Trophoblast cell (in vitro differentiated cells and primary cell): ENCODE data around the gene CYTH4.

Experiments used
- DNase-seq, 2 donors: peaks; one replicate each; pipeline ENCODE4 v3.0.0-alpha.2; 2016
- H2AFZ ChIP-seq: 2 replicates; pipeline ENCODE4 v1.6.1; 2013; ENCODE audit warnings: low read length, moderate library complexity, mild to moderate bottlenecking; ENCODE audit not compliant: insufficient read depth, poor library complexity
- H2AK5ac ChIP-seq: 2 replicates; pipeline ENCODE4 v1.6.1; 2013; ENCODE audit warnings: mild to moderate bottlenecking, low read length
- H2BK120ac ChIP-seq: 2 replicates; pipeline ENCODE4 v1.6.1; 2013; ENCODE audit warnings: low read length, mild to moderate bottlenecking, moderate library complexity; ENCODE audit not compliant: insufficient read depth, poor library complexity
- H2BK12ac ChIP-seq: 2 replicates; pipeline ENCODE4 v1.6.1; 2013; ENCODE audit warnings: mild to moderate bottlenecking, low read length, moderate library complexity
- H2BK5ac ChIP-seq: 2 replicates; pipeline ENCODE4 v1.6.1; 2013; ENCODE audit warnings: low read length, low read depth, moderate library complexity, mild to moderate bottlenecking; ENCODE audit not compliant: poor library complexity
- H3K14ac ChIP-seq: 2 replicates; pipeline ENCODE4 v1.6.1; 2013; ENCODE audit warnings: mild to moderate bottlenecking, low read length
- H3K18ac ChIP-seq: 2 replicates; pipeline ENCODE4 v1.6.1; 2013; ENCODE audit warnings: mild to moderate bottlenecking, low read length
- H3K23ac ChIP-seq: 2 replicates; pipeline ENCODE4 v1.6.1; 2013; ENCODE audit warnings: low read length
- H3K27ac ChIP-seq: 2 replicates; pipeline ENCODE4 v1.5.1; 2013; ENCODE audit warnings: low read depth, mild to moderate bottlenecking, inconsistent platforms, low read length, moderate library complexity
- H3K27me3 ChIP-seq: 2 replicates; pipeline ENCODE4 v1.6.1; 2013; ENCODE audit warnings: inconsistent platforms, mild to moderate bottlenecking, low read length, moderate library complexity; ENCODE audit not compliant: insufficient read depth
- H3K36me3 ChIP-seq, 2 experiments: 1 replicate in 1 of 2; 2 replicates in 1 of 2; pipeline ENCODE4 v1.6.1; 2013; ENCODE audit warnings: low read length in 2 of 2, mild to moderate bottlenecking in 2 of 2, moderate library complexity in 1 of 2; ENCODE audit not compliant: insufficient read depth in 2 of 2, control insufficient read depth in 1 of 2
- H3K4ac ChIP-seq: 2 replicates; pipeline ENCODE4 v1.6.1; 2013; ENCODE audit warnings: low read depth, mild to moderate bottlenecking, low read length, moderate library complexity
- H3K4me1 ChIP-seq, 2 experiments: 1 replicate in 1 of 2; 2 replicates in 1 of 2; pipeline ENCODE4 v1.6.1; 2013; ENCODE audit warnings: low read length in 2 of 2, mild to moderate bottlenecking in 2 of 2, moderate library complexity in 1 of 2; ENCODE audit not compliant: insufficient read depth in 2 of 2, control insufficient read depth in 1 of 2
- H3K4me2 ChIP-seq: 2 replicates; pipeline ENCODE4 v1.6.1; 2013; ENCODE audit warnings: inconsistent platforms, mild to moderate bottlenecking, low read length, moderate library complexity
- H3K4me3 ChIP-seq: 2 replicates; pipeline ENCODE4 v1.5.1; 2013; ENCODE audit warnings: mild to moderate bottlenecking, low read depth, low read length, inconsistent platforms
- H3K79me1 ChIP-seq: one replicate; pipeline ENCODE4 v1.6.1; 2013; ENCODE audit warnings: low read length
- H3K79me2 ChIP-seq: 2 replicates; pipeline ENCODE4 v1.6.1; 2013; ENCODE audit warnings: low read length, mild to moderate bottlenecking; ENCODE audit not compliant: control insufficient read depth, insufficient read depth, poor library complexity
- H3K9ac ChIP-seq: 2 replicates; pipeline ENCODE4 v1.6.1; 2013; ENCODE audit warnings: mild to moderate bottlenecking, low read length
- H3K9me3 ChIP-seq: 2 replicates; pipeline ENCODE4 v1.6.1; 2013; ENCODE audit warnings: low read depth, mild to moderate bottlenecking, control low read depth, inconsistent platforms, low read length; ENCODE audit not compliant: insufficient read depth
- H4K12ac ChIP-seq: 2 replicates; pipeline ENCODE4 v1.6.1; 2013; ENCODE audit warnings: low read depth, mild to moderate bottlenecking, low read length, moderate library complexity
- H4K8ac ChIP-seq: 2 replicates; pipeline ENCODE4 v1.6.1; 2013; ENCODE audit warnings: low read depth, mild to moderate bottlenecking, low read length, moderate library complexity
- H4K91ac ChIP-seq: one replicate; pipeline ENCODE4 v1.6.1; 2013; ENCODE audit warnings: low read depth, mild to moderate bottlenecking, low read length, moderate library complexity
- WGBS: extraction: QIAGEN DNeasy Blood & Tissue Kit; methylation state at CpG from one replicate; pipeline ENCODE4 v1.1.7; 2013; ENCODE audit warnings: missing lambda C conversion rate; ENCODE audit not compliant: insufficient read length, insufficient coverage; ENCODE audit errors: extremely low coverage; 5-methylcytosine and 5-hydroxymethylcytosine counted together

Gene CYTH4

DNA sequence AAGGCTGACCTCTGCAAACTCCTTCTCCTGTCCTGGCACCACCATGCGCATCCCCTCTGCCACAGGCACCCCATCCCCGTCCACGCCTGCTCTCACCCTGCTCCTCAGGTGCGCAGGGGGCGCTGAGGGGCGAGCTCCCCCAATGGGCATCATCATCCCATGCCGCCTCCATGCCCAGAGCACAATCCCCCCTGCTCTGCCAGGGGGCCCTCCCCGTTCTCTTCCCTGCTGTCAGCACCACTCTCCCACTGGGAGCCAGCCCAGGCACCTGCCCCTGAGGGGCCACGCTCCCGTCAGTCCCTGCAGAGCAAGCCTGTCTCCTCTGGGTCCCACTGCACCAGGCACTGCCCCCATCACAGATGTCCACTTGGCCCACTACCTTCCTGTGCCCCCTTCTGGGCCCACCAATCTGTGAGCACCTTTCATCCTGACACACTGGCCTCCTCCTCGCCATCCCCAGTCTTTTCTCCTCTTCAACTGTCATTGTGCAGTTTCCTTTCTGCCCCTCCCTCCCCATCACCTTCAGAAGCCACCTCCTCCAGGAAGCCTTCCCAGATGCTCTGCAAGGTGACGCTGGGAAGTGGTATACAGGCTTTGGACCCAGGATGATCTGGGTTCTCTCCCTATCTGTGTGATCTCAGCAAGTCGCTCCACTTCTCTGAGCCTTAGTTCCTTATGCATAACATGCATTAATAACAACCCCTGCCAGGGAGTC lies 62.6 kb downstream of the CYTH4 start:
- Histone ChIP-seq H2AK5ac (no peak overlapping the region), H3K18ac (no peak overlapping the region), H3K79me1 (no peaks in the 10 kb centered on the region), H3K14ac (no peak overlapping the region), H2BK120ac (no peak overlapping the region), H4K12ac (no peak overlapping the region), H3K27ac (no peak overlapping the region), H3K4me1 (no peaks in the 10 kb centered on the region), H3K79me2 (no peaks in the 10 kb centered on the region), H4K8ac (no peak overlapping the region), H3K4me3 (no peak overlapping the region), H2AFZ (no peak overlapping the region), H3K9ac (no peak overlapping the region), H4K91ac (no peak overlapping the region), H3K27me3 (no peaks in the 10 kb centered on the region), H3K4ac (no peak overlapping the region), H3K36me3 (no peaks in the 10 kb centered on the region), H2BK5ac (no peak overlapping the region), H3K4me2 (no peak overlapping the region), H3K9me3 (peaks cover 2% of the 10 kb centered on the region), H3K23ac (no peak overlapping the region), H2BK12ac (no peak overlapping the region)
- DNase-seq: no peak
- WGBS: no CpG with 5 or more reads among the region's 13 CpGs

DNA sequence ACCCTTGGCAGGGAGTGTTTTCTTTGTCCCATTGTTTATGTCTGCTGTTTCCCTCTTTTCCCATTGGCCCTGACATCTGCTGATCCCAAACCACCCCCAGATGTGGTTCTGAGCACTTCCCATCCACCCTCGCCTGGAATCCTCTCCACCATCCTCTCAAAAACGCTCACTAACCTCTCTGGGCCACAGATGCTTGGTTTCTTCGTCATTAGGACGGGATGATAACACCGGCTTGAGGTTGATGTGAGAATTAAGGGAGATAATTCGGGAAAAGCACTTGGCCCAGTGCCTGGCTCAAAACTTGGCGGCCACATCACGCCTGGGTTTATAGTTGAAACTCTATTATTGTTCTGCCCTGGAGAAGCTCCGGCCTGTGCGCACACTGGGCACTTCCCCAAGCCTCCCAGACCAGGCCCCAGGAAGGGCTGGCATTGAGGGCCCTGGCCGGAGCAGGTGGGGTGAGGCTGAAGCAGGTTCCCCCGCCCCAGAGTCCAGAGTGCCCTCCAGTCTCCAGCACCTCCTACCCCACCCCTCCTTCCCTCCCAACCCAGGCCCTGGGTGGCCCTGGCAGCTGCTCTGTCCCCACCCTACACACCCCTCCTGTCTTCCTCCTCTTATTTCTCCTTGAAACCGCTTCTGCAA lies 63.7 kb downstream of the CYTH4 start:
- no peak overlapping the region for H3K4me2 ChIP-seq
- H2AFZ ChIP-seq: no peak overlapping the region
- H3K14ac ChIP-seq: no peak overlapping the region
- no peak for DNase-seq
- no peak overlapping the region for H2BK120ac ChIP-seq
- no peaks in the 10 kb centered on the region for H3K36me3 ChIP-seq
- no peak overlapping the region for H3K18ac ChIP-seq
- no peaks in the 10 kb centered on the region for H3K4me1 ChIP-seq
- H2BK12ac ChIP-seq: no peak overlapping the region
- no peak overlapping the region for H4K12ac ChIP-seq
- no peak overlapping the region for H4K91ac ChIP-seq
- H4K8ac ChIP-seq: no peak overlapping the region
- H3K4me3 ChIP-seq: no peak overlapping the region
- no peak overlapping the region for H3K9ac ChIP-seq
- no peak overlapping the region for H3K27ac ChIP-seq
- no peak overlapping the region for H3K23ac ChIP-seq
- no peak overlapping the region for H3K4ac ChIP-seq
- H2AK5ac ChIP-seq: no peak overlapping the region
- H3K79me2 ChIP-seq: no peaks in the 10 kb centered on the region
- WGBS: no CpG with 5 or more reads among the region's 13 CpGs
- no peak overlapping the region for H2BK5ac ChIP-seq
- H3K9me3 ChIP-seq: peaks cover 2% of the 10 kb centered on the region
- H3K79me1 ChIP-seq: no peaks in the 10 kb centered on the region
- no peaks in the 10 kb centered on the region for H3K27me3 ChIP-seq

DNA sequence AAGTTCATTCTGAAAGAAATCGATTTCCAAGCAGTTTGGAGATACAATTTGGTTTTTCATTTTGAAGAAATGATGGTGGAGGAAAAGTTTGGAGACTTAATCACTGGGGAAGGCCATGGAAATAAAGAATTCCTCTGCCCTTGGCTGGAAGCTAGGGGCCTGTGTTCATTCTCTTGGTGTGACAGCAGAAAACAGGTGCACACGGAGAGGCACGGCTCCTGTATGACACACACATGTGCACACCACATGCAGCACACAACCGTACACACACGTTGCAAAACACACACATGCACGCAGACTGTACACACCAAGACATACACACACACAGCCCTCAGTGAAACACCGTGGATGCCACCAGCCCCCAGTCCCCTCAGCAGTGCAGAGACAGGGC lies 64.2 kb downstream of the CYTH4 start:
- H3K14ac ChIP-seq: no peak overlapping the region
- no peak overlapping the region for H3K9ac ChIP-seq
- H2AK5ac ChIP-seq: no peak overlapping the region
- H3K9me3 ChIP-seq: peaks cover 2% of the 10 kb centered on the region
- no CpG with 5 or more reads among the region's 7 CpGs for WGBS
- H3K4me3 ChIP-seq: peak overlapping the region; percentile 20
- H3K4me1 ChIP-seq: no peaks in the 10 kb centered on the region
- no peak overlapping the region for H4K12ac ChIP-seq
- H3K4ac ChIP-seq: no peak overlapping the region
- H3K36me3 ChIP-seq: no peaks in the 10 kb centered on the region
- H2AFZ ChIP-seq: no peak overlapping the region
- H3K23ac ChIP-seq: no peak overlapping the region
- H2BK120ac ChIP-seq: no peak overlapping the region
- H4K91ac ChIP-seq: no peak overlapping the region
- no peak overlapping the region for H4K8ac ChIP-seq
- no peak overlapping the region for H3K27ac ChIP-seq
- H2BK12ac ChIP-seq: no peak overlapping the region
- no peak overlapping the region for H3K18ac ChIP-seq
- no peak overlapping the region for H3K4me2 ChIP-seq
- no peaks in the 10 kb centered on the region for H3K79me1 ChIP-seq
- no peak overlapping the region for H2BK5ac ChIP-seq
- no peaks in the 10 kb centered on the region for H3K79me2 ChIP-seq
- H3K27me3 ChIP-seq: no peaks in the 10 kb centered on the region
- DNase-seq: no peak

DNA sequence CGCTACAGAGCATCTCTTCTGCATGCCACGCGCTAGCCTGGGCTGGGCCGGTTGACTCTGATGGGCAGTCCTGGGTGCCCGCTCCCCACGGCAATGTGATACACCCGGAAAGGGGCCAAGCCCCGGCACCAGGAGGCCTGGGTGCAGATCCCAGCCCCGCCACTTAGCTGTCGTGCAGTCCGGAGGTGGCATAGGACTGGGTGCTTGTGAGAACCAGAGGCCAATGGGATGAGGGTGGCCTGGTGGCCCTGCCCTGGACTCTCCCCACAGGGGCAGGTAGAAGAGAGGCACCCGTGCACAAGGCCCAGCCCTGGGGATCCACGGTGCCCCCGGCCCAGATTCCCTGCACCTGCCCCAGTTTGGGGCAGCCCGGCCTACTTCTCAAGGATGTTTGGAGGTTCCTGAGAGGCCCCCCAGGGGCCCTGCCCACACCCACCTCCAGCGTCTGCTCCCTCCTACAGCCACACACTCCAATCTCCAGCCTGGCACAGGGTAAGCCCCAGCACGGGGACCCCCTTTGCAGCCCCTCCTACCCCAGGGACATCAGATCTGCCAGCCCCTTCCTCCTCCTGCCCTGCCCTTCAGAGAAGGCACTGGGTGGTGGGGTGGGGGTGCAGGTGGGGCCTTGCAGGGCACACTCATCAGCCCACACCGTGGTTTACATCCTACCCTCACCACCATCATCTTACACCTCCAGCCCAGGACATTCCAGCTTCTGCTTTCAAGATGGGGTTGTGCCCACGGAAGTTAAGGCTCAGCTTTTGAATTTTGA lies 66.9 kb downstream of the CYTH4 start:
- Histone ChIP-seq H3K27ac (no peak overlapping the region), H3K18ac (no peak overlapping the region), H3K23ac (no peak overlapping the region), H4K91ac (no peak overlapping the region), H3K27me3 (no peaks in the 10 kb centered on the region), H4K12ac (no peak overlapping the region), H3K4me3 (no peak overlapping the region), H3K4ac (no peak overlapping the region), H3K9me3 (peaks cover 2% of the 10 kb centered on the region), H4K8ac (no peak overlapping the region), H3K4me2 (no peak overlapping the region), H2BK12ac (no peak overlapping the region), H3K14ac (no peak overlapping the region), H2AFZ (no peak overlapping the region), H2BK5ac (no peak overlapping the region), H2AK5ac (no peak overlapping the region), H3K9ac (no peak overlapping the region), H3K79me1 (no peaks in the 10 kb centered on the region), H3K79me2 (no peaks in the 10 kb centered on the region), H3K36me3 (no peaks in the 10 kb centered on the region), H2BK120ac (no peak overlapping the region), H3K4me1 (no peaks in the 10 kb centered on the region)
- WGBS: no CpG with 5 or more reads among the region's 19 CpGs
- no peak for DNase-seq
